Measurements from ENCODE around the gene CLEC17A. TPM values are rescaled to one million over a fixed set of nuclear protein-coding genes. Genes with fewer than 3 reads are reported as not detected.

Gene CLEC17A
- total and polyA plus RNA-seq, 2 of the 13 experiments (the other 11 are each of a cell fraction or from before 2014, with no cell fraction given) = not detected

DNA sequence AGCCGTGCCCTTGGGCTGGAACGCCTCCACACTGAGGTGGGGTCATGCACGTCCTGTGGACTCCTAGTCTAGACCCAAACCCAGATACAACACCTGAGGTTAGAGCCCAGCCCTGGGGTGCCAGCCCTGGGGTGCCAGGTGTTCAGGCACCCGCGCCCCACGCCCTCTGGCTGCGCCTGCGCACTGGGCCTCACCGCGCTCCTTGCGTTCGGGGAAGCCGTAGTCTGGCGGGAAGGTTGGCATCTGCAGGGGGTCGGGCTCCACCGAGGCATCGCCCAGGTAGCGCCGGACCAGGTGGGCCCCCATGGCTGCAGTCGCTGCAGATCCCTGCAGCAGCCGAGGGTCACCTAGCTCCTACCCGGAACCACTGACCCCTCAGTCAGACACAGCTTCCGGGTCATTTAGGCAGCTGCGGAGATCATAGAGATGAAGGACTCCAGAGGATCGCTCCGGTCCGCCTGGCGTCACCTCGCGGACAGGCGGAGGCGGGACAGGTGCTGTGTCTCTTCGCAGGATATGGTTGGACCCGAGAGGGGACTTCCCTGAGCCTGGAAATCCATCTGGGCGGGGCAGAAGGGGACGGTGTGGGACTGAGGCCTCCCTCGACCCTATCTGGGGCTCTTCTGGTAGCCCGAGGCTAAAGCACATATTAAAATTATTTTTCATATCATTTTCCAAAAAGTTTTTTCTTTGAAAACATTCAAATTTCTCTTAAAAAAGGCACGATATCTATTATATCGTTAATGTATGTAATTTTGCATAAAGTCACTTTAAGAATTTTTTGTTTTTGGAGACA is 11.0 kb upstream of the CLEC17A start, which contains the start of gene NDUFB7 (continued):
- TF ChIP-seq, protein P1, sequence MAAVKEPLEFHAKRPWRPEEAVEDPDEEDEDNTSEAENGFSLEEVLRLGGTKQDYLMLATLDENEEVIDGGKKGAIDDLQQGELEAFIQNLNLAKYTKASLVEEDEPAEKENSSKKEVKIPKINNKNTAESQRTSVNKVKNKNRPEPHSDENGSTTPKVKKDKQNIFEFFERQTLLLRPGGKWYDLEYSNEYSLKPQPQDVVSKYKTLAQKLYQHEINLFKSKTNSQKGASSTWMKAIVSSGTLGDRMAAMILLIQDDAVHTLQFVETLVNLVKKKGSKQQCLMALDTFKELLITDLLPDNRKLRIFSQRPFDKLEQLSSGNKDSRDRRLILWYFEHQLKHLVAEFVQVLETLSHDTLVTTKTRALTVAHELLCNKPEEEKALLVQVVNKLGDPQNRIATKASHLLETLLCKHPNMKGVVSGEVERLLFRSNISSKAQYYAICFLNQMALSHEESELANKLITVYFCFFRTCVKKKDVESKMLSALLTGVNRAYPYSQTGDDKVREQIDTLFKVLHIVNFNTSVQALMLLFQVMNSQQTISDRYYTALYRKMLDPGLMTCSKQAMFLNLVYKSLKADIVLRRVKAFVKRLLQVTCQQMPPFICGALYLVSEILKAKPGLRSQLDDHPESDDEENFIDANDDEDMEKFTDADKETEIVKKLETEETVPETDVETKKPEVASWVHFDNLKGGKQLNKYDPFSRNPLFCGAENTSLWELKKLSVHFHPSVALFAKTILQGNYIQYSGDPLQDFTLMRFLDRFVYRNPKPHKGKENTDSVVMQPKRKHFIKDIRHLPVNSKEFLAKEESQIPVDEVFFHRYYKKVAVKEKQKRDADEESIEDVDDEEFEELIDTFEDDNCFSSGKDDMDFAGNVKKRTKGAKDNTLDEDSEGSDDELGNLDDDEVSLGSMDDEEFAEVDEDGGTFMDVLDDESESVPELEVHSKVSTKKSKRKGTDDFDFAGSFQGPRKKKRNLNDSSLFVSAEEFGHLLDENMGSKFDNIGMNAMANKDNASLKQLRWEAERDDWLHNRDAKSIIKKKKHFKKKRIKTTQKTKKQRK (IDR thresholded peaks at IDR 0.05; ENCODE audit: low read length) = no peak
- TF ChIP-seq ZFP36L2 (CRISPR knock-in tag; IDR thresholded peaks at IDR 0.05) (no peak; the same call in 1 of the 2 replicates), GABPA (IDR thresholded peaks at IDR 0.05; ENCODE audit: low read depth, low read length) (peak; percentile 93), GABPA (CRISPR knock-in tag; IDR thresholded peaks at IDR 0.05; ENCODE audit: low read depth) (peak; percentile 99), ZNF136 (CRISPR knock-in tag; IDR thresholded peaks at IDR 0.05; ENCODE audit: low read depth) (no peak; the same call in 1 of the 2 replicates), GATA4 (IDR thresholded peaks at IDR 0.05; ENCODE audit: borderline replicate concordance, low read depth) (no peak), MTA3 (CRISPR knock-in tag; IDR thresholded peaks at IDR 0.05) (no peak), KDM3A (CRISPR knock-in tag; IDR thresholded peaks at IDR 0.05; ENCODE audit: low read depth) (peak; percentile 93; the same call in 1 of the 2 replicates), PRMT3 (CRISPR knock-in tag; IDR thresholded peaks at IDR 0.05; ENCODE audit: borderline replicate concordance, low read depth) (no peak), BRCA1 (CRISPR knock-in tag; IDR thresholded peaks at IDR 0.05) (no peak; the same call in 1 of the 2 replicates), ARNT (IDR thresholded peaks at IDR 0.05) (no peak), MIER2 (CRISPR knock-in tag; IDR thresholded peaks at IDR 0.05) (peak; percentile 70; the same call in 1 of the 2 replicates), ZNF552 (CRISPR knock-in tag; IDR thresholded peaks at IDR 0.05; ENCODE audit: borderline replicate concordance) (no peak), BORCS8-MEF2B (CRISPR knock-in tag; IDR thresholded peaks at IDR 0.05) (peak; percentile 52), ZSCAN29 (CRISPR knock-in tag; conservative IDR thresholded peaks at IDR 0.05) (peak; percentile 56; the same call in 1 of the 2 replicates), ZNF567 (CRISPR knock-in tag; IDR thresholded peaks at IDR 0.05; ENCODE audit: borderline replicate concordance) (peak; percentile 93), RBM39 (IDR thresholded peaks at IDR 0.05; ENCODE audit: low read depth, low read length, poor library complexity, severe bottlenecking) (peak; percentile 78), TARDBP (CRISPR knock-in tag; IDR thresholded peaks at IDR 0.05) (peak; percentile 89; the same call in 1 of the 2 replicates), NPAS2 (CRISPR knock-in tag; IDR thresholded peaks at IDR 0.05; ENCODE audit: borderline replicate concordance) (0 out of 2 replicates have a peak, but pooled peaks have one; percentile 27)
- TF ChIP-seq, protein P2, sequence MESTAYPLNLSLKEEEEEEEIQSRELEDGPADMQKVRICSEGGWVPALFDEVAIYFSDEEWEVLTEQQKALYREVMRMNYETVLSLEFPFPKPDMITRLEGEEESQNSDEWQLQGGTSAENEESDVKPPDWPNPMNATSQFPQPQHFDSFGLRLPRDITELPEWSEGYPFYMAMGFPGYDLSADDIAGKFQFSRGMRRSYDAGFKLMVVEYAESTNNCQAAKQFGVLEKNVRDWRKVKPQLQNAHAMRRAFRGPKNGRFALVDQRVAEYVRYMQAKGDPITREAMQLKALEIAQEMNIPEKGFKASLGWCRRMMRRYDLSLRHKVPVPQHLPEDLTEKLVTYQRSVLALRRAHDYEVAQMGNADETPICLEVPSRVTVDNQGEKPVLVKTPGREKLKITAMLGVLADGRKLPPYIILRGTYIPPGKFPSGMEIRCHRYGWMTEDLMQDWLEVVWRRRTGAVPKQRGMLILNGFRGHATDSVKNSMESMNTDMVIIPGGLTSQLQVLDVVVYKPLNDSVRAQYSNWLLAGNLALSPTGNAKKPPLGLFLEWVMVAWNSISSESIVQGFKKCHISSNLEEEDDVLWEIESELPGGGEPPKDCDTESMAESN (CRISPR knock-in tag; conservative IDR thresholded peaks at IDR 0.05) = peak; percentile 88
- TF ChIP-seq, protein P3, sequence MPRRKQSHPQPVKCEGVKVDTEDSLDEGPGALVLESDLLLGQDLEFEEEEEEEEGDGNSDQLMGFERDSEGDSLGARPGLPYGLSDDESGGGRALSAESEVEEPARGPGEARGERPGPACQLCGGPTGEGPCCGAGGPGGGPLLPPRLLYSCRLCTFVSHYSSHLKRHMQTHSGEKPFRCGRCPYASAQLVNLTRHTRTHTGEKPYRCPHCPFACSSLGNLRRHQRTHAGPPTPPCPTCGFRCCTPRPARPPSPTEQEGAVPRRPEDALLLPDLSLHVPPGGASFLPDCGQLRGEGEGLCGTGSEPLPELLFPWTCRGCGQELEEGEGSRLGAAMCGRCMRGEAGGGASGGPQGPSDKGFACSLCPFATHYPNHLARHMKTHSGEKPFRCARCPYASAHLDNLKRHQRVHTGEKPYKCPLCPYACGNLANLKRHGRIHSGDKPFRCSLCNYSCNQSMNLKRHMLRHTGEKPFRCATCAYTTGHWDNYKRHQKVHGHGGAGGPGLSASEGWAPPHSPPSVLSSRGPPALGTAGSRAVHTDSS (CRISPR knock-in tag; conservative IDR thresholded peaks at IDR 0.05) = peak; percentile 63; the same call in 1 of the 2 replicates
- TF ChIP-seq, protein P4, sequence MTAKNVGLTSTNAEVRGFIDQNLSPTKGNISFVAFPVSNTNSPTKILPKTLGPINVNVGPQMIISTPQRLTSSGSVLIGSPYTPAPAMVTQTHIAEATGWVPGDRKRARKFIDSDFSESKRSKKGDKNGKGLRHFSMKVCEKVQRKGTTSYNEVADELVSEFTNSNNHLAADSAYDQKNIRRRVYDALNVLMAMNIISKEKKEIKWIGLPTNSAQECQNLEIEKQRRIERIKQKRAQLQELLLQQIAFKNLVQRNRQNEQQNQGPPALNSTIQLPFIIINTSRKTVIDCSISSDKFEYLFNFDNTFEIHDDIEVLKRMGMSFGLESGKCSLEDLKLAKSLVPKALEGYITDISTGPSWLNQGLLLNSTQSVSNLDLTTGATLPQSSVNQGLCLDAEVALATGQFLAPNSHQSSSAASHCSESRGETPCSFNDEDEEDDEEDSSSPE (CRISPR knock-in tag; IDR thresholded peaks at IDR 0.05) = 0 out of 2 replicates have a peak, but pooled peaks have one; percentile 20
